K562 (cell line): ENCODE measurements around the gene ALDH18A1. TPM values are rescaled to one million over a fixed set of nuclear protein-coding genes. Genes with fewer than 3 reads are reported as not detected.
A peak's percentile ranks its signal among the peaks of the same experiment; 100 is the strongest.

Source experiments
- ATAC-seq: fragments of 200-7000 bp; cut with Tn5 transposase; 3 replicates; pipeline ENCODE4 v1.9.1; 2020; ENCODE audit warnings: moderate library complexity
- BruUV-seq: library from RNA; stranded (reverse); fragments of 400-500 nt; replicated peaks from 2 replicates; lab custom pipeline; 2021; lab: Mats Ljungman, UMichigan
- CTCF ChIA-PET: fragments of 300-600 bp; formaldehyde crosslinking; extraction: SDS; loops from one replicate; lab custom pipeline; 2021; ENCODE audit warnings: low intra/inter-chr PET ratio; lab: Yijun Ruan, JAX
- POLR2A ChIA-PET: fragments of 300-600, 350-650 bp; sonication (Branson Sonifier 250); formaldehyde crosslinking; extraction: SDS; loops from one replicate; lab custom pipeline; 2021; ENCODE audit warnings: antibody characterized with exemption, inconsistent platforms; lab: Yijun Ruan, JAX
- DNase-seq, 4 experiments: peaks; one replicate each; pipeline versions ENCODE4 v3.0.0 to v3.0.0-alpha.2; 2011 to 2018; ENCODE audit warnings: low spot score in 3 of 4, mixed read lengths in 3 of 4; ENCODE audit errors: extremely low read depth in 1 of 4
- FAIRE-seq: peaks from 2 replicates; lab custom pipeline; 2011; peaks lifted over from hg19 to GRCh38; lab: Jason Lieb, UNC
- H2AFZ ChIP-seq: 2 replicates; pipeline ENCODE4 v1.6.0; 2011; ENCODE audit warnings: low read depth, low read length, control low read depth, inconsistent platforms
- H3K27ac ChIP-seq: fragments of 200-600 bp; 3 replicates; pipeline ENCODE4 v1.8.0; 2011; ENCODE audit warnings: low read depth, mild to moderate bottlenecking, control low read depth, inconsistent platforms, low read length, moderate library complexity, mixed read lengths; ENCODE audit errors: extremely low read depth
- H3K27me3 ChIP-seq, 2 experiments: fragments of 300-600 bp in 1 of 2; 2 replicates in 1 of 2; 3 replicates in 1 of 2; pipeline versions ENCODE4 v1.6.0 to v1.8.0; 2011; ENCODE audit warnings: inconsistent platforms in 2 of 2, low read length in 2 of 2, mild to moderate bottlenecking in 1 of 2, mixed read lengths in 1 of 2, moderate library complexity in 1 of 2; ENCODE audit not compliant: control insufficient read depth in 2 of 2, insufficient read depth in 2 of 2
- H3K36me3 ChIP-seq: fragments of 300-600 bp; 3 replicates; pipeline ENCODE4 v1.8.0; 2011; ENCODE audit warnings: mild to moderate bottlenecking, low read length, inconsistent platforms; ENCODE audit not compliant: control insufficient read depth, insufficient read depth
- H3K4me1 ChIP-seq, 2 experiments: fragments of 200-600 bp in 1 of 2; replicated peaks in 1 of 2; 2 replicates in 1 of 2; 3 replicates in 1 of 2; pipeline versions ENCODE4 v1.5.1 to v1.8.0; 2011; ENCODE audit warnings: inconsistent platforms in 2 of 2, low read length in 2 of 2, mild to moderate bottlenecking in 1 of 2, mixed read lengths in 1 of 2, moderate library complexity in 1 of 2; ENCODE audit not compliant: control insufficient read depth in 2 of 2, insufficient read depth in 2 of 2
- H3K4me2 ChIP-seq: 2 replicates; pipeline ENCODE4 v1.6.1; 2011; ENCODE audit warnings: low read length, control low read depth, inconsistent platforms, mixed read lengths; ENCODE audit not compliant: insufficient read depth
- H3K4me3 ChIP-seq: fragments of 200-600 bp; sonication (generic), shearing (Covaris generic); 2 replicates; pipeline ENCODE4 v1.5.1; 2016; ENCODE audit warnings: control low read depth, inconsistent platforms
- H3K79me2 ChIP-seq: fragments of 200-600 bp; 3 replicates; pipeline ENCODE4 v1.8.0; 2011; ENCODE audit warnings: low read length, inconsistent platforms; ENCODE audit not compliant: control insufficient read depth, insufficient read depth
- H3K9ac ChIP-seq, 2 experiments: 2 replicates each; pipeline versions ENCODE4 v1.6.0 to v1.6.1; 2011; ENCODE audit warnings: low read depth in 2 of 2, low read length in 2 of 2, control low read depth in 1 of 2, inconsistent platforms in 1 of 2, mild to moderate bottlenecking in 1 of 2, mixed read lengths in 1 of 2; ENCODE audit not compliant: insufficient read depth in 1 of 2
- H3K9me1 ChIP-seq: one replicate; pipeline ENCODE4 v1.6.0; 2011; ENCODE audit warnings: inconsistent platforms, mild to moderate bottlenecking, low read length, moderate library complexity; ENCODE audit not compliant: control insufficient read depth, insufficient read depth
- H3K9me3 ChIP-seq: replicated peaks from 2 replicates; pipeline ENCODE4 v1.5.1; 2011; ENCODE audit warnings: low read depth, low read length, inconsistent platforms; ENCODE audit not compliant: control insufficient read depth, insufficient read depth
- H4K20me1 ChIP-seq: replicated peaks from 2 replicates; pipeline ENCODE4 v1.6.1; 2011; ENCODE audit warnings: low read length, inconsistent platforms, mixed read lengths; ENCODE audit not compliant: control insufficient read depth, insufficient read depth
- BDP1 ChIP-seq: IDR thresholded peaks from 3 replicates; pipeline ENCODE4 v1.6.1; 2011; ENCODE audit not compliant: insufficient read length, insufficient read depth
- MAFK ChIP-seq: IDR thresholded peaks from 2 replicates; pipeline ENCODE4 v1.6.1; 2011; ENCODE audit warnings: low read length, improper control_type of control experiment
- MCM3 ChIP-seq: fragments of 450-650 bp; IDR thresholded peaks from 2 replicates; pipeline ENCODE4 v1.6.1; 2016
- NR2C2 ChIP-seq, 2 experiments: fragments of 200-800 bp in 1 of 2; sonication (Bioruptor generic) in 1 of 2; sonication (generic) in 1 of 2; formaldehyde crosslinking in 1 of 2; IDR thresholded peaks; 2 replicates each; pipeline versions ENCODE4 v1.6.1 to v1.8.0; 2016 to 2022; ENCODE audit warnings: mild to moderate bottlenecking in 1 of 2, missing compliant biosample characterization in 1 of 2, missing genetic modification characterization in 1 of 2, missing genetic modification reagents in 1 of 2
- SRSF3 ChIP-seq: fragments of 200-400 bp; formaldehyde crosslinking; IDR thresholded peaks from 2 replicates; pipeline ENCODE4 v1.6.1; 2016; ENCODE audit warnings: mild to moderate bottlenecking, low read length, moderate library complexity; ENCODE audit not compliant: insufficient read depth
- ZBTB11 ChIP-seq, 3 experiments: fragments of 200-800 bp in 1 of 3; fragments of 250-450 bp in 1 of 3; fragments of 450-650 bp in 1 of 3; sonication (Bioruptor Pico) in 1 of 3; sonication (Bioruptor generic) in 1 of 3; formaldehyde crosslinking in 1 of 3; IDR thresholded peaks; 2 replicates each; pipeline versions ENCODE4 v1.6.1 to v1.8.0; 2016 to 2022; ENCODE audit warnings: mild to moderate bottlenecking in 2 of 3, missing genetic modification characterization in 2 of 3, missing compliant biosample characterization in 1 of 3, moderate library complexity in 1 of 3
- ZBTB5 ChIP-seq: fragments of 450-650 bp; IDR thresholded peaks from 2 replicates; pipeline ENCODE4 v1.6.1; 2017; ENCODE audit warnings: antibody characterized with exemption
- ZNF274 ChIP-seq: IDR thresholded peaks from 2 replicates; pipeline ENCODE4 v1.6.1; 2011; ENCODE audit warnings: low read depth, mild to moderate bottlenecking, low read length, moderate library complexity, borderline replicate concordance
- WGBS: fragments of 100-300 bp; shearing (Covaris generic); methylation state at CpG from one replicate; pipeline ENCODE4 v1.1.6; 2016; ENCODE audit warnings: low coverage, mixed read lengths; ENCODE audit not compliant: insufficient coverage; ENCODE audit errors: missing lambda C conversion rate; 5-methylcytosine and 5-hydroxymethylcytosine counted together
- in situ Hi-C: fragments of 300-500 bp; cut with MboI; formaldehyde crosslinking; loops from 4 replicates; pipeline ENCODE4 v1.15.0; 2018; ENCODE audit warnings: inconsistent platforms, mixed read lengths
- intact Hi-C: fragments of 100-400 bp; cut with micrococcal nuclease; formaldehyde crosslinking; loops from 2 replicates; pipeline ENCODE4 v1.14.2; 2022
- polyA plus RNA-seq, 8 experiments: library from polyadenylated mRNA; depleted of rRNA in 4 of 8; stranded (reverse) in 5 of 8; unstranded in 3 of 8; fragments of >200 nt; fragmentation: Nextera tagmentation in 2 of 8; fragmentation: Illumina TruSeq in 1 of 8; extraction: Ambion mirVana in 2 of 8; extraction: Trizol in 1 of 8; gene quantifications; 2 replicates each; pipeline versions ENCODE4 v1.2.1 to v1.2.3, GENCODE V29; 2011 to 2014; ENCODE audit warnings: inconsistent platforms in 1 of 8, missing spikeins in 1 of 8
- total RNA-seq, 7 experiments: library from RNA; depleted of rRNA in 6 of 7; stranded (reverse); fragments of >200 nt in 6 of 7; fragmentation: Illumina TruSeq in 2 of 7; extraction: Trizol in 2 of 7; gene quantifications; 2 replicates each; pipeline versions ENCODE4 v1.2.1 to v1.2.3, GENCODE V29; 2011 to 2021; ENCODE audit warnings: low replicate concordance in 1 of 7

ALDH18A1 gene
- total and polyA plus RNA-seq, 9 of the 15 experiments (the other 6 are each of a cell fraction or from before 2014, with no cell fraction given): 12.0 to 83.3 (median 43.8) TPM

- H3K9me1 ChIP-seq: no peaks in the 10 kb centered on the region
- H3K9ac ChIP-seq: no peak overlapping the region
- ChIA-PET CTCF (interaction anchor here (0.6 kb wide), 1 partner anchor 24 kb away, joined by 4 read pairs; no protein-coding TSS in a partner anchor), POLR2A (no interaction called here)
- no peak overlapping the region for H3K4me2 ChIP-seq
- TF ChIP-seq ZBTB11 (CRISPR knock-in tag; IDR thresholded peaks at IDR 0.05) (no peak), NR2C2 (CRISPR knock-in tag; IDR thresholded peaks at IDR 0.05) (no peak), NR2C2 (tag; IDR thresholded peaks at IDR 0.05) (no peak), BDP1 (no peak), SRSF3 (no peak), ZBTB5 (no peak), MCM3 (no peak), MAFK (no peak), ZNF274 (no peak)
- ATAC-seq (no peak), FAIRE-seq (no peak), DNase-seq (no peak)
- H3K36me3 ChIP-seq: no peaks in the 10 kb centered on the region
- in situ Hi-C loops (no loop called here), intact Hi-C loops (no loop called here)
- H3K9me3 ChIP-seq: no peaks in the 10 kb centered on the region; the same call in 1 of the 2 replicates
- WGBS: 39% methylated on average over 7 of the region's 7 CpGs
- no peak overlapping the region for H3K27ac ChIP-seq
- no peaks in the 10 kb centered on the region for H4K20me1 ChIP-seq
- H3K4me3 ChIP-seq: no peak overlapping the region
- H2AFZ ChIP-seq: 0 out of 2 replicates have a peak overlapping the region, but pooled peaks have one; percentile 19
- no TSS peak for BruUV-seq
- H3K27me3 ChIP-seq: no peaks in the 10 kb centered on the region
- H3K4me1 ChIP-seq: peaks cover 18% of the 10 kb centered on the region in 2 experiments; a peak in 4 of 5 replicates
- H3K79me2 ChIP-seq: peaks cover 8% of the 10 kb centered on the region; the same call in 2 of the 3 replicates
Observed at GRCh38 chr10:95562341-95562965, 94.1 kb downstream of the ALDH18A1 start.
